SK-N-SH (cell line): Measurements from ENCODE around the gene PLXNB1. TPM values are rescaled to one million over a fixed set of nuclear protein-coding genes. Genes with fewer than 3 reads are reported as not detected.

Experiments
- CTCF ChIA-PET: fragments of 300-600, 350-600 bp; formaldehyde crosslinking; extraction: SDS; loops from one replicate; lab custom pipeline; 2021; lab: Yijun Ruan, JAX
- POLR2A ChIA-PET: fragments of 350-600 bp; sonication (Branson Sonifier 250); formaldehyde crosslinking; extraction: SDS; loops from one replicate; lab custom pipeline; 2020; ENCODE audit warnings: antibody characterized with exemption, inconsistent platforms; lab: Yijun Ruan, JAX
- DNase-seq: peaks from one replicate; pipeline ENCODE4 v3.0.0; 2012
- H2AFZ ChIP-seq: fragments of 200-600 bp; sonication (generic); 2 replicates; pipeline ENCODE4 v1.8.1; 2016; ENCODE audit warnings: antibody characterized with exemption, mild to moderate bottlenecking, low read depth
- H3F3A ChIP-seq: fragments of 200-600 bp; sonication (generic); replicated peaks from 2 replicates; pipeline ENCODE3; 2016; ENCODE audit warnings: antibody characterized with exemption, mild to moderate bottlenecking; ENCODE audit not compliant: insufficient read depth
- H3K27ac ChIP-seq, 2 experiments: fragments of 200-500 bp in 1 of 2; fragments of 200-600 bp in 1 of 2; sonication (Bioruptor generic) in 1 of 2; sonication (generic), shearing (Covaris generic) in 1 of 2; 2 replicates each; pipeline versions ENCODE4 v1.5.1 to v1.6.1; 2014 to 2016; ENCODE audit warnings: low read depth in 2 of 2, inconsistent platforms in 1 of 2, low read length in 1 of 2, mild to moderate bottlenecking in 1 of 2, mixed read lengths in 1 of 2
- H3K27me3 ChIP-seq: fragments of 200-600 bp; sonication (generic), shearing (Covaris generic); 2 replicates; pipeline ENCODE4 v1.6.1; 2016; ENCODE audit warnings: mixed run types; ENCODE audit not compliant: insufficient read depth
- H3K36me3 ChIP-seq, 2 experiments: fragments of 200-500 bp in 1 of 2; fragments of 200-600 bp in 1 of 2; sonication (Bioruptor generic) in 1 of 2; sonication (generic) in 1 of 2; replicated peaks in 1 of 2; 2 replicates each; pipeline versions ENCODE3 to v1.5.1; 2014 to 2016; ENCODE audit warnings: low read length in 1 of 2, mild to moderate bottlenecking in 1 of 2; ENCODE audit not compliant: insufficient read depth in 2 of 2, control insufficient read depth in 1 of 2
- H3K4me1 ChIP-seq, 2 experiments: fragments of 200-500 bp in 1 of 2; fragments of 200-600 bp in 1 of 2; sonication (Bioruptor generic) in 1 of 2; sonication (generic), shearing (Covaris generic) in 1 of 2; 2 replicates each; pipeline versions ENCODE4 v1.5.1 to v1.6.1; 2014 to 2016; ENCODE audit warnings: low read depth in 1 of 2, low read length in 1 of 2, mixed run types in 1 of 2; ENCODE audit not compliant: insufficient read depth in 2 of 2, control insufficient read depth in 1 of 2
- H3K4me2 ChIP-seq: fragments of 200-600 bp; sonication (generic), shearing (Covaris generic); 2 replicates; pipeline ENCODE4 v1.6.1; 2017; ENCODE audit warnings: mixed run types
- H3K4me3 ChIP-seq, 2 experiments: fragments of 200-500 bp in 1 of 2; fragments of 200-600 bp in 1 of 2; sonication (Bioruptor generic) in 1 of 2; sonication (generic), shearing (Covaris generic) in 1 of 2; 2 replicates each; pipeline versions ENCODE4 v1.5.1 to v1.8.1; 2014 to 2016; ENCODE audit warnings: low read depth in 2 of 2, inconsistent platforms in 1 of 2, low read length in 1 of 2, mild to moderate bottlenecking in 1 of 2, mixed read lengths in 1 of 2, moderate library complexity in 1 of 2
- H3K79me2 ChIP-seq: fragments of 200-600 bp; sonication (generic); 2 replicates; pipeline ENCODE4 v1.8.1; 2017; ENCODE audit warnings: mild to moderate bottlenecking; ENCODE audit not compliant: insufficient read depth
- H3K9ac ChIP-seq: fragments of 200-600 bp; sonication (generic); 2 replicates; pipeline ENCODE4 v1.6.1; 2017; ENCODE audit warnings: mixed run types
- H3K9me2 ChIP-seq: fragments of 200-600 bp; sonication (generic); 2 replicates; pipeline ENCODE4 v1.6.1; 2017; ENCODE audit warnings: mixed run types
- H3K9me3 ChIP-seq: fragments of 200-600 bp; sonication (generic); 2 replicates; pipeline ENCODE4 v1.6.1; 2017; ENCODE audit warnings: mixed run types, mild to moderate bottlenecking, moderate library complexity
- H4K20me1 ChIP-seq: fragments of 200-600 bp; sonication (generic); 2 replicates; pipeline ENCODE4 v1.6.1; 2017; ENCODE audit warnings: mild to moderate bottlenecking, mixed run types; ENCODE audit not compliant: insufficient read depth
- CHD2 ChIP-seq: fragments of 150-350 bp; IDR thresholded peaks from 2 replicates; pipeline ENCODE4 v1.6.1; 2018; ENCODE audit warnings: low read length; ENCODE audit not compliant: partially characterized antibody
- EP300 ChIP-seq, 2 experiments: IDR thresholded peaks; 2 replicates each; pipeline versions ENCODE4 v1.4.0 to v1.6.1; 2012; ENCODE audit warnings: borderline replicate concordance in 1 of 2, low read depth in 1 of 2, low read length in 1 of 2
- POLR2AphosphoS5 ChIP-seq: IDR thresholded peaks from 2 replicates; pipeline ENCODE4 v1.6.1; 2012; ENCODE audit warnings: low read depth, low read length
- SMC3 ChIP-seq: IDR thresholded peaks from 2 replicates; pipeline ENCODE4 v1.6.1; 2012; ENCODE audit warnings: low read depth, low read length, improper control_type of control experiment
- WGBS: methylation state at CpG from one replicate; pipeline ENCODE4 v1.1.6; 2017; ENCODE audit warnings: low lambda C conversion rate; 5-methylcytosine and 5-hydroxymethylcytosine counted together
- polyA plus RNA-seq, 3 experiments: library from polyadenylated mRNA; depleted of rRNA; stranded (reverse); fragments of >200 nt; gene quantifications; 2 replicates each; pipeline ENCODE4 v1.2.3, GENCODE V29; 2012
- TF ChIP-seq, protein P1 (sequence below): fragments of 150-350 bp; IDR thresholded peaks from 2 replicates; pipeline ENCODE4 v1.6.1; 2017; ENCODE audit warnings: antibody characterized with exemption, low read length, low read depth, borderline replicate concordance
- TF ChIP-seq, protein P2 (sequence below): IDR thresholded peaks from 2 replicates; pipeline ENCODE4 v1.6.1; 2012; ENCODE audit warnings: mild to moderate bottlenecking, low read depth, low read length, moderate library complexity

PLXNB1 gene
- polyA plus RNA-seq, 1 of the 3 experiments (the other 2 are of a cell fraction) = 39.8 TPM

DNA sequence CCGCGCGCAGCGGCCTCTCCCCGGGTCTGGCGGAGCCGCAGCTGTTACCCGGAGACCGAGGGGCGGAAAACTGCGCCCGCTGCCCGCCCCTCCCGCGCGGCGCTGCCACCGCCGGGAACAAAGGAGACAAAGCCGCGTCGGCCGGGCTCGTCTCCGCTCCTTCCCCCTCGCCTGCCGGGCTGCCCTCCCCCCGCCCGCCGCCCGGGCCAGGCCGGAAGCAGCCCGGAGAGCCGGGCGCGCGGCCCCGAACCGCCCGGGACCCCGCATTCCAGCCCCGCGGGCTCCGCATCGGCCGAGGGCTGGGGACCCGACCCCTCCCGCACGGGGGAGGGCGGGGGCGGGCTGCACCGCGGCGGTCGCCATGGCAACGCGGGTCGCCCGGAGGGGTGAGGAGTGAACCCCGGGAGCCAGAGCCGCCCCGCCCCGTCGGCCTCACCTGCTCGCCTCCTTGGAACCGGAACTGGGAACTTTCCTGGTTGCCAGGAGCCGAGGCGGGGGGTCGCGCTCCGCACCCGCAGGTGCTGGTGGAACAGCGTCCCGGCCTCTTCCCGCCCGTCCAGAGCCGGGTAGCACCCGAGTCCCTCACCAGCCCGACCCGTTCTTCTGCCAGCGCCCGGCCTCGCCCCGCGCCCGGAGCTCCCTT is 448 bp downstream of the PLXNB1 start:
- peak overlapping the region; percentile 54 to 89; a peak in 3 of 4 replicates for H3K27ac ChIP-seq
- H3K9ac ChIP-seq = peak overlapping the region; percentile 84
- peaks cover 4 to 22% of the 10 kb centered on the region in 2 experiments for H3K36me3 ChIP-seq
- ChIA-PET CTCF (interaction anchor here (0.9 to 13.2 kb wide), 7 partner anchors 10 to 235 kb away, joined by 3 to 399 read pairs (median 6); partner anchors contain the start of genes CCDC51 and TMA7), POLR2A (interaction anchor here (0.8 to 1.7 kb wide), 5 partner anchors 10 to 179 kb away, joined by 3 to 11 read pairs (median 4); partner anchors contain the start of genes CCDC51 and TMA7)
- no peaks in the 10 kb centered on the region for H3K27me3 ChIP-seq
- H2AFZ ChIP-seq = peak overlapping the region; percentile 63; the same call in 1 of the 2 replicates
- H3K79me2 ChIP-seq = peaks cover 41% of the 10 kb centered on the region
- peak; percentile 93 for DNase-seq
- no peaks in the 10 kb centered on the region for H4K20me1 ChIP-seq
- TF ChIP-seq, protein P1, sequence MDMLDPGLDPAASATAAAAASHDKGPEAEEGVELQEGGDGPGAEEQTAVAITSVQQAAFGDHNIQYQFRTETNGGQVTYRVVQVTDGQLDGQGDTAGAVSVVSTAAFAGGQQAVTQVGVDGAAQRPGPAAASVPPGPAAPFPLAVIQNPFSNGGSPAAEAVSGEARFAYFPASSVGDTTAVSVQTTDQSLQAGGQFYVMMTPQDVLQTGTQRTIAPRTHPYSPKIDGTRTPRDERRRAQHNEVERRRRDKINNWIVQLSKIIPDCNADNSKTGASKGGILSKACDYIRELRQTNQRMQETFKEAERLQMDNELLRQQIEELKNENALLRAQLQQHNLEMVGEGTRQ = no peak
- TF ChIP-seq SMC3 = no peak
- H3K9me2 ChIP-seq = no peaks in the 10 kb centered on the region
- H3K4me2 ChIP-seq = peak overlapping the region; percentile 99
- 4% methylated on average over 12 of the region's 86 CpGs for whole genome bisulfite sequencing
- peaks cover 7 to 49% of the 10 kb centered on the region in 2 experiments; a peak in 2 of 4 replicates for H3K4me1 ChIP-seq
- H3K4me3 ChIP-seq = peak overlapping the region; percentile 73 to 79
- H3F3A ChIP-seq = no peaks in the 10 kb centered on the region
- no peaks in the 10 kb centered on the region for H3K9me3 ChIP-seq

DNA sequence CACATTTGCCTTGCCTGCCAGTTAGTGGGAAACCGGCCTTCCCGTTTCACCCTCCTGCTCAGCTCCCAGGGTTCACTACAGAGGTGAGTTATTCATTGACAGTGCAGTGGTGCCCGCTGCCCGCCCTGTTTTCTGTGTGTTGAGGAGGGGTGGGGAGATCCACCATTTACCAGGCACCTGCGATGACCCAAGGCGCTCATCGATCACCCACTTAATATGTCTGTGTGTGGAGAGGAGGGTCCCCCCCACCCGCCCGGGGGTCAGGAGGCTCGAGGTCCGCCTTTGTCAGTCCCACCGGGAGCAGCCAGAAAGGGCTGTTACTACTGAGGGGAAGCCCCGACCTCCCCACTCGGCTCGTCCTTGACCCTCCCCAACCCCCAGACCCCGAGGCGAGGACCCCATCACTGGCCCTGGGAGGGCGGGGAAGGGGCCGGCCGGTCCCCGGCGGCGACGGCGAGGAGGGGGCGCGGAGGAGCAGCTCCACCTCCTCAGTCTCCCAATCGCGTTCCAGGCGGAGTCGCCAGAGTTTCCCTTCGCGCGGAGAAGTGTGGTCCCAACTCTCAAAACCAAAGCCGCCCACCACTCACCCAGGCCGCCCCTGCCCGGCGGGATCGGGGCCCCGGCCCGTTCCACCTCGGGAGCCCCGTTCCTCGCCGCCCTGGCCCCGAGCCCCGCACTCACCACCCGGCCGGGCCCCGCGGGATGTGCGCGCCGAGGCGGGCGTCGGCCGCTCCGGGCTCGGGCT is 1.1 kb downstream of the PLXNB1 start:
- Histone ChIP-seq H3K36me3 (peaks cover 4 to 18% of the 10 kb centered on the region in 2 experiments), H2AFZ (peak overlapping the region; percentile 63; the same call in 1 of the 2 replicates), H3K4me2 (peak overlapping the region; percentile 99), H3K9me3 (no peaks in the 10 kb centered on the region), H3K9me2 (no peaks in the 10 kb centered on the region), H3K27me3 (no peaks in the 10 kb centered on the region), H3K79me2 (peaks cover 46% of the 10 kb centered on the region), H3K9ac (peak overlapping the region; percentile 84), H3K27ac (peak overlapping the region; percentile 54 to 89; a peak in 3 of 4 replicates)
- DNase-seq = peak; percentile 89
- WGBS = 0% methylated on average over 14 of the region's 60 CpGs
- POLR2A ChIA-PET = interaction anchor here (0.6 to 1.7 kb wide), 9 partner anchors 9 to 163 kb away, joined by 3 to 11 read pairs (median 4); partner anchors contain the start of genes ATRIP, CCDC51 and TMA7
- CTCF ChIA-PET = interaction anchor here (0.8 to 13.2 kb wide), 6 partner anchors 10 to 235 kb away, joined by 3 to 399 read pairs (median 5); partner anchors contain the start of genes CCDC51 and TMA7
- TF ChIP-seq CHD2 (peak; percentile 12), POLR2AphosphoS5 (0 out of 2 replicates have a peak, but pooled peaks have one; percentile 17), EP300 (IDR thresholded peaks at IDR 0.05; ENCODE audit: borderline replicate concordance in 1 of 2, low read depth in 1 of 2, low read length in 1 of 2) (no peak)
- TF ChIP-seq, protein P2, sequence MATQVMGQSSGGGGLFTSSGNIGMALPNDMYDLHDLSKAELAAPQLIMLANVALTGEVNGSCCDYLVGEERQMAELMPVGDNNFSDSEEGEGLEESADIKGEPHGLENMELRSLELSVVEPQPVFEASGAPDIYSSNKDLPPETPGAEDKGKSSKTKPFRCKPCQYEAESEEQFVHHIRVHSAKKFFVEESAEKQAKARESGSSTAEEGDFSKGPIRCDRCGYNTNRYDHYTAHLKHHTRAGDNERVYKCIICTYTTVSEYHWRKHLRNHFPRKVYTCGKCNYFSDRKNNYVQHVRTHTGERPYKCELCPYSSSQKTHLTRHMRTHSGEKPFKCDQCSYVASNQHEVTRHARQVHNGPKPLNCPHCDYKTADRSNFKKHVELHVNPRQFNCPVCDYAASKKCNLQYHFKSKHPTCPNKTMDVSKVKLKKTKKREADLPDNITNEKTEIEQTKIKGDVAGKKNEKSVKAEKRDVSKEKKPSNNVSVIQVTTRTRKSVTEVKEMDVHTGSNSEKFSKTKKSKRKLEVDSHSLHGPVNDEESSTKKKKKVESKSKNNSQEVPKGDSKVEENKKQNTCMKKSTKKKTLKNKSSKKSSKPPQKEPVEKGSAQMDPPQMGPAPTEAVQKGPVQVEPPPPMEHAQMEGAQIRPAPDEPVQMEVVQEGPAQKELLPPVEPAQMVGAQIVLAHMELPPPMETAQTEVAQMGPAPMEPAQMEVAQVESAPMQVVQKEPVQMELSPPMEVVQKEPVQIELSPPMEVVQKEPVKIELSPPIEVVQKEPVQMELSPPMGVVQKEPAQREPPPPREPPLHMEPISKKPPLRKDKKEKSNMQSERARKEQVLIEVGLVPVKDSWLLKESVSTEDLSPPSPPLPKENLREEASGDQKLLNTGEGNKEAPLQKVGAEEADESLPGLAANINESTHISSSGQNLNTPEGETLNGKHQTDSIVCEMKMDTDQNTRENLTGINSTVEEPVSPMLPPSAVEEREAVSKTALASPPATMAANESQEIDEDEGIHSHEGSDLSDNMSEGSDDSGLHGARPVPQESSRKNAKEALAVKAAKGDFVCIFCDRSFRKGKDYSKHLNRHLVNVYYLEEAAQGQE = no peak
- TF ChIP-seq, all 33 proteins: peak for 2
- Histone ChIP-seq H3F3A (no peaks in the 10 kb centered on the region), H3K4me3 (peak overlapping the region; percentile 73 to 79), H4K20me1 (no peaks in the 10 kb centered on the region), H3K4me1 (peaks cover 7 to 49% of the 10 kb centered on the region in 2 experiments; a peak in 2 of 4 replicates)
